H9 (cell line): ENCODE measurements around the gene MEGF10. TPM values are rescaled to one million over a fixed set of nuclear protein-coding genes. Genes with fewer than 3 reads are reported as not detected.

ENCODE experiments used
- DNase-seq: peaks from one replicate; pipeline ENCODE4 v3.0.0-alpha.2; 2017
- H2AFZ ChIP-seq: one replicate; pipeline ENCODE4 v1.6.1; 2013; ENCODE audit warnings: mild to moderate bottlenecking, low read length, control low read depth, moderate library complexity
- H2AK5ac ChIP-seq: 2 replicates; pipeline ENCODE4 v1.6.1; 2013; ENCODE audit warnings: low read length, control low read depth, mixed read lengths; ENCODE audit not compliant: insufficient read length
- H2BK120ac ChIP-seq: one replicate; pipeline ENCODE4 v1.6.1; 2013; ENCODE audit warnings: low read depth, mild to moderate bottlenecking, low read length, control low read depth, inconsistent platforms; ENCODE audit not compliant: poor library complexity, severe bottlenecking
- H2BK12ac ChIP-seq: 2 replicates; pipeline ENCODE4 v1.6.1; 2013; ENCODE audit warnings: low read length, control low read depth, mixed read lengths, low read depth; ENCODE audit not compliant: insufficient read length
- H2BK15ac ChIP-seq: 2 replicates; pipeline ENCODE4 v1.6.1; 2013; ENCODE audit warnings: low read depth, low read length, control low read depth
- H2BK20ac ChIP-seq: one replicate; pipeline ENCODE4 v1.6.1; 2013; ENCODE audit warnings: low read depth, mild to moderate bottlenecking, low read length, control low read depth, inconsistent platforms; ENCODE audit not compliant: poor library complexity, severe bottlenecking
- H2BK5ac ChIP-seq: 2 replicates; pipeline ENCODE4 v1.6.1; 2013; ENCODE audit warnings: low read length, control low read depth, mixed read lengths; ENCODE audit not compliant: insufficient read length
- H3K14ac ChIP-seq: 2 replicates; pipeline ENCODE4 v1.6.1; 2013; ENCODE audit warnings: low read length, control low read depth; ENCODE audit not compliant: insufficient read depth
- H3K18ac ChIP-seq: 2 replicates; pipeline ENCODE4 v1.6.1; 2013; ENCODE audit warnings: low read depth, mild to moderate bottlenecking, mixed read lengths, low read length, control low read depth; ENCODE audit not compliant: insufficient read length
- H3K23ac ChIP-seq: 2 replicates; pipeline ENCODE4 v1.6.1; 2013; ENCODE audit warnings: low read length, control low read depth, mixed read lengths, low read depth; ENCODE audit not compliant: insufficient read length
- H3K23me2 ChIP-seq: 2 replicates; pipeline ENCODE4 v1.6.1; 2013; ENCODE audit warnings: low read depth, mild to moderate bottlenecking, mixed read lengths, low read length, control low read depth; ENCODE audit not compliant: insufficient read length, poor library complexity, severe bottlenecking
- H3K27ac ChIP-seq: 2 replicates; pipeline ENCODE4 v1.5.1; 2013; ENCODE audit warnings: low read length, control low read depth, mixed read lengths, low read depth; ENCODE audit not compliant: insufficient read length
- H3K27me3 ChIP-seq: 2 replicates; pipeline ENCODE4 v1.6.1; 2013; ENCODE audit warnings: low read length, control low read depth, inconsistent platforms; ENCODE audit not compliant: insufficient read depth
- H3K4ac ChIP-seq: 2 replicates; pipeline ENCODE4 v1.6.1; 2013; ENCODE audit warnings: low read depth, mild to moderate bottlenecking, control low read depth, inconsistent platforms, low read length, moderate library complexity
- H3K4me1 ChIP-seq: 2 replicates; pipeline ENCODE4 v1.6.1; 2013; ENCODE audit warnings: low read length, control low read depth, inconsistent platforms; ENCODE audit not compliant: insufficient read depth
- H3K4me2 ChIP-seq: 2 replicates; pipeline ENCODE4 v1.6.1; 2013; ENCODE audit warnings: low read length, control low read depth, mixed read lengths; ENCODE audit not compliant: insufficient read length, insufficient read depth
- H3K56ac ChIP-seq: 2 replicates; pipeline ENCODE4 v1.6.1; 2013; ENCODE audit warnings: low read depth, mild to moderate bottlenecking, mixed read lengths, low read length, control low read depth; ENCODE audit not compliant: insufficient read length
- H3K79me1 ChIP-seq: 2 replicates; pipeline ENCODE4 v1.6.1; 2013; ENCODE audit warnings: low read depth, mild to moderate bottlenecking, moderate library complexity, low read length, control low read depth, inconsistent platforms; ENCODE audit not compliant: insufficient read depth, poor library complexity, severe bottlenecking
- H3K79me2 ChIP-seq: 2 replicates; pipeline ENCODE4 v1.6.1; 2013; ENCODE audit warnings: low read length, control low read depth, inconsistent platforms; ENCODE audit not compliant: insufficient read depth
- H3K9ac ChIP-seq: 2 replicates; pipeline ENCODE4 v1.6.1; 2013; ENCODE audit warnings: low read length, control low read depth, mixed read lengths; ENCODE audit not compliant: insufficient read length; ENCODE audit errors: extremely low read depth
- H3K9me3 ChIP-seq: one replicate; pipeline ENCODE4 v1.6.1; 2013; ENCODE audit warnings: low read depth, low read length, inconsistent platforms; ENCODE audit not compliant: control insufficient read depth
- H3T11ph ChIP-seq: one replicate; pipeline ENCODE4 v1.6.1; 2013; ENCODE audit warnings: mild to moderate bottlenecking, low read length, control low read depth, inconsistent platforms
- H4K20me1 ChIP-seq: one replicate; pipeline ENCODE4 v1.6.1; 2013; ENCODE audit not compliant: control insufficient read depth, insufficient read length, insufficient read depth
- H4K5ac ChIP-seq: 2 replicates; pipeline ENCODE4 v1.6.1; 2013; ENCODE audit warnings: low read depth, mild to moderate bottlenecking, mixed read lengths, low read length, control low read depth; ENCODE audit not compliant: insufficient read length
- H4K8ac ChIP-seq: replicated peaks from 2 replicates; pipeline ENCODE4 v1.6.1; 2013; ENCODE audit warnings: low read length, control low read depth, mixed read lengths, low read depth; ENCODE audit not compliant: insufficient read length
- H4K91ac ChIP-seq: 2 replicates; pipeline ENCODE4 v1.6.1; 2013; ENCODE audit warnings: low read depth, mild to moderate bottlenecking, moderate library complexity, mixed read lengths, low read length, control low read depth; ENCODE audit not compliant: insufficient read length
- H3K27ac Mint-ChIP-seq, 3 experiments: 2 replicates in 2 of 3; 3 replicates in 1 of 3; pipeline ENCODE4 v1.8.0; 2020 to 2021; ENCODE audit warnings: mixed read lengths in 3 of 3, mild to moderate bottlenecking in 1 of 3, moderate library complexity in 1 of 3
- H3K27me3 Mint-ChIP-seq: 2 replicates; pipeline ENCODE4 v1.8.0; 2021; ENCODE audit warnings: low read depth, mild to moderate bottlenecking, moderate library complexity, mixed read lengths
- H3K36me3 Mint-ChIP-seq, 3 experiments: 2 replicates in 2 of 3; 3 replicates in 1 of 3; pipeline ENCODE4 v1.8.0; 2020 to 2021; ENCODE audit warnings: low read depth in 3 of 3, mixed read lengths in 3 of 3; ENCODE audit not compliant: insufficient read depth in 1 of 3
- H3K4me1 Mint-ChIP-seq, 2 experiments: 2 replicates each; pipeline ENCODE4 v1.8.0; 2020; ENCODE audit warnings: mixed read lengths in 2 of 2
- H3K4me3 Mint-ChIP-seq, 2 experiments: 2 replicates in 1 of 2; 3 replicates in 1 of 2; pipeline ENCODE4 v1.8.0; 2020 to 2021; ENCODE audit warnings: mild to moderate bottlenecking in 2 of 2, mixed read lengths in 2 of 2, moderate library complexity in 1 of 2
- H3K9me3 Mint-ChIP-seq, 2 experiments: 2 replicates in 1 of 2; 3 replicates in 1 of 2; pipeline ENCODE4 v1.8.0; 2020; ENCODE audit warnings: mild to moderate bottlenecking in 2 of 2, mixed read lengths in 2 of 2, moderate library complexity in 1 of 2
- WGBS: extraction: QIAGEN DNeasy Blood & Tissue Kit; methylation state at CpG from one replicate; pipeline ENCODE4 v1.1.7; 2013; ENCODE audit warnings: missing lambda C conversion rate, low lambda C conversion rate, mixed read lengths; ENCODE audit not compliant: insufficient read length; ENCODE audit errors: extremely low coverage; 5-methylcytosine and 5-hydroxymethylcytosine counted together
- total RNA-seq: library from RNA; stranded (reverse); gene quantifications from 2 replicates; pipeline ENCODE4 v1.2.1, GENCODE V29; 2021
- TF ChIP-seq, protein P1 (sequence below): fragments of 200-600 bp; sonication (generic); conservative IDR thresholded peaks from 3 replicates; pipeline ENCODE4 v1.8.0; 2021; ENCODE audit warnings: antibody characterized with exemption, mild to moderate bottlenecking

Gene MEGF10
- total RNA-seq, 1 experiment from 2014 or later = 36.5 TPM

GRCh38 chr5:127358284-127358683 lies 67.7 kb downstream of the MEGF10 start:
- H3K4ac ChIP-seq = no peak overlapping the region
- H2BK15ac ChIP-seq = no peak overlapping the region
- no peaks in the 10 kb centered on the region for H3K9me3 ChIP-seq

More at GRCh38 chr5:127358284-127358683, 67.7 kb downstream of the MEGF10 start:
- TF ChIP-seq, protein P1, sequence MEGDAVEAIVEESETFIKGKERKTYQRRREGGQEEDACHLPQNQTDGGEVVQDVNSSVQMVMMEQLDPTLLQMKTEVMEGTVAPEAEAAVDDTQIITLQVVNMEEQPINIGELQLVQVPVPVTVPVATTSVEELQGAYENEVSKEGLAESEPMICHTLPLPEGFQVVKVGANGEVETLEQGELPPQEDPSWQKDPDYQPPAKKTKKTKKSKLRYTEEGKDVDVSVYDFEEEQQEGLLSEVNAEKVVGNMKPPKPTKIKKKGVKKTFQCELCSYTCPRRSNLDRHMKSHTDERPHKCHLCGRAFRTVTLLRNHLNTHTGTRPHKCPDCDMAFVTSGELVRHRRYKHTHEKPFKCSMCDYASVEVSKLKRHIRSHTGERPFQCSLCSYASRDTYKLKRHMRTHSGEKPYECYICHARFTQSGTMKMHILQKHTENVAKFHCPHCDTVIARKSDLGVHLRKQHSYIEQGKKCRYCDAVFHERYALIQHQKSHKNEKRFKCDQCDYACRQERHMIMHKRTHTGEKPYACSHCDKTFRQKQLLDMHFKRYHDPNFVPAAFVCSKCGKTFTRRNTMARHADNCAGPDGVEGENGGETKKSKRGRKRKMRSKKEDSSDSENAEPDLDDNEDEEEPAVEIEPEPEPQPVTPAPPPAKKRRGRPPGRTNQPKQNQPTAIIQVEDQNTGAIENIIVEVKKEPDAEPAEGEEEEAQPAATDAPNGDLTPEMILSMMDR = no peak
- no peak overlapping the region for H2AK5ac ChIP-seq
- no peak overlapping the region for H2BK12ac ChIP-seq
- H4K8ac ChIP-seq = no peak overlapping the region
- H3K79me1 ChIP-seq = no peaks in the 10 kb centered on the region
- no peak overlapping the region for H3K9ac ChIP-seq
- no peaks in the 10 kb centered on the region for H3K4me1 ChIP-seq
- Mint-ChIP-seq H3K27me3 (no peaks in the 10 kb centered on the region), H3K9me3 (no peaks in the 10 kb centered on the region), H3K4me1 (peaks cover 13 to 18% of the 10 kb centered on the region in 2 experiments), H3K36me3 (peaks cover 0 to under 1% (median 0%) of the 10 kb centered on the region in 3 experiments; a peak in 2 of 7 replicates), H3K4me3 (no peak overlapping the region), H3K27ac (no peak overlapping the region)
- H2BK120ac ChIP-seq = no peak overlapping the region
- no peak overlapping the region for H2AFZ ChIP-seq
- no peak overlapping the region for H3K18ac ChIP-seq
- WGBS = no CpG with 5 or more reads among the region's 2 CpGs
- no peak overlapping the region for H2BK5ac ChIP-seq
- H4K91ac ChIP-seq = no peak overlapping the region
- no peaks in the 10 kb centered on the region for H3K23me2 ChIP-seq
- no peak overlapping the region for H3T11ph ChIP-seq
- no peak overlapping the region for H3K56ac ChIP-seq
- H3K79me2 ChIP-seq = no peaks in the 10 kb centered on the region
- no peak overlapping the region for H3K23ac ChIP-seq
- no peak overlapping the region for H3K14ac ChIP-seq
- H3K27me3 ChIP-seq = no peaks in the 10 kb centered on the region
- no peak for DNase-seq
- H4K5ac ChIP-seq = no peak overlapping the region
- H3K4me2 ChIP-seq = no peak overlapping the region
- H2BK20ac ChIP-seq = no peak overlapping the region
- H4K20me1 ChIP-seq = no peaks in the 10 kb centered on the region
- H3K27ac ChIP-seq = no peak overlapping the region
